ENCODE results near the gene LDAH.

GRCh38 chr2:20638646-20639430, 184.1 kb downstream of the LDAH start:
- TF ChIP-seq CTCF (IDR thresholded peaks at IDR 0.05) = no peak
- no peak for TF ChIP-seq ZFX (IDR thresholded peaks at IDR 0.05; ENCODE audit: borderline replicate concordance)
